H1 (cell line): ENCODE data around the gene GNAT1. TPM values are rescaled to one million over a fixed set of nuclear protein-coding genes. Genes with fewer than 3 reads are reported as not detected.

Source experiments
- CTBP2 ChIP-seq: IDR thresholded peaks from 2 replicates; pipeline ENCODE4 v1.7.0; 2011; ENCODE audit warnings: borderline replicate concordance, mild to moderate bottlenecking, moderate library complexity, mixed read lengths, low read length; ENCODE audit not compliant: insufficient read depth, insufficient read length
- EZH2 ChIP-seq: fragments of 200-600 bp; sonication (generic); IDR thresholded peaks from 2 replicates; pipeline ENCODE4 v1.7.1; 2012; ENCODE audit warnings: low read depth, mild to moderate bottlenecking, moderate library complexity, low read length, inconsistent platforms; ENCODE audit not compliant: severe bottlenecking
- JUND ChIP-seq: IDR thresholded peaks from 2 replicates; pipeline ENCODE4 v1.6.1; 2011; ENCODE audit warnings: mild to moderate bottlenecking, improper control_type of control experiment, low read length
- RXRA ChIP-seq: IDR thresholded peaks from 2 replicates; pipeline ENCODE4 v1.6.1; 2011; ENCODE audit warnings: low read depth, mild to moderate bottlenecking, low read length, moderate library complexity; ENCODE audit not compliant: insufficient read depth
- SP2 ChIP-seq: IDR thresholded peaks from 2 replicates; pipeline ENCODE4 v1.6.1; 2012; ENCODE audit warnings: mild to moderate bottlenecking, low read length, inconsistent platforms
- polyA plus RNA-seq, 7 experiments: library from polyadenylated mRNA; depleted of rRNA in 3 of 7; stranded (reverse) in 5 of 7; unstranded in 2 of 7; fragments of >200 nt in 5 of 7; fragments of 200-250 nt in 2 of 7; gene quantifications; 1 replicate in 5 of 7; 2 replicates in 1 of 7; 4 replicates in 1 of 7; pipeline versions ENCODE4 v1.2.1 to v1.2.3, GENCODE V29; 2011 to 2013; ENCODE audit warnings: missing spikeins in 2 of 7, mixed read lengths in 2 of 7
- total RNA-seq: library from RNA; stranded (reverse); fragmentation: NEBNext Ultra II Directional; extraction: Animal tissue kit (Norgen Biotek cat#: 25700); gene quantifications from 2 replicates; pipeline ENCODE4 v1.2.1, GENCODE V29; 2021
- TF ChIP-seq, protein P1 (sequence below): IDR thresholded peaks from 2 replicates; pipeline ENCODE4 v1.6.1; 2011; ENCODE audit warnings: low read length, improper control_type of control experiment

Gene GNAT1
- total and polyA plus RNA-seq, 2 of the 8 experiments (the other 6 are each of a cell fraction or from before 2014, with no cell fraction given): 0.08 TPM; not detected in 1

DNA sequence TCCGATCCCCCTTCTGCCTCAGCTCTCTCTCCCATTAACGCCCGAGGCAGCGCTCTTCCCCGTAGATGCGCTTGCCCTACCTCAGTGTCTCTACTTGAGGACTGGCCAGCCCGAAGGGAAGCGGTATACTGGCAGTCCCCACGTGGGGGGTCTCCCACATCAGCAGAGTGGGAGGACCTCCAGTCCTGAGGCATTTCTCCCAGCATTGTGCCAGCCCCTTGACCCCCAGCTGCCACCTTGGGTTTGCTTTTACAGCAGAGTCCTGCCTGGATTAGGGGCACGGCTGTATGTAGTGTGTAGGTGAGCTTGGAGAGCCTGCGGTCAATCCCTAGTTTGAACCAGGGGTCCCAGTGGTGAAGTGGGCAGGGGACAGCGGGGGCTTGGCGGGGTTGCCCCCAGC, 35.5 kb upstream of the GNAT1 start (continued):
- TF ChIP-seq, protein P1, sequence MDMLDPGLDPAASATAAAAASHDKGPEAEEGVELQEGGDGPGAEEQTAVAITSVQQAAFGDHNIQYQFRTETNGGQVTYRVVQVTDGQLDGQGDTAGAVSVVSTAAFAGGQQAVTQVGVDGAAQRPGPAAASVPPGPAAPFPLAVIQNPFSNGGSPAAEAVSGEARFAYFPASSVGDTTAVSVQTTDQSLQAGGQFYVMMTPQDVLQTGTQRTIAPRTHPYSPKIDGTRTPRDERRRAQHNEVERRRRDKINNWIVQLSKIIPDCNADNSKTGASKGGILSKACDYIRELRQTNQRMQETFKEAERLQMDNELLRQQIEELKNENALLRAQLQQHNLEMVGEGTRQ: no peak
- TF ChIP-seq SP2: no peak
- peak; percentile 17 for TF ChIP-seq EZH2
- no peak for TF ChIP-seq RXRA
- TF ChIP-seq CTBP2: peak; percentile 6
- TF ChIP-seq JUND: no peak
